Ascending aorta (tissue), 2 donors: ENCODE measurements around the gene HS2ST1. TPM values are rescaled to one million over a fixed set of nuclear protein-coding genes. Genes with fewer than 3 reads are reported as not detected.
"Not testable (repeated sequence)": the region's sequence is repeated elsewhere in the genome, so short reads cannot be mapped to it uniquely, and the experiment has no call there.

Experiments
- DNase-seq, 2 donors: peaks; one replicate each; pipeline ENCODE4 v3.0.0-alpha.2; 2019; ENCODE audit warnings: low spot score in 2 of 2
- H3K27ac ChIP-seq, 2 donors: fragments of 200-600 bp; sonication (generic); one replicate each; pipeline ENCODE4 v1.5.1; 2016 to 2017; ENCODE audit warnings: mild to moderate bottlenecking in 1 of 2
- H3K27me3 ChIP-seq: fragments of 200-600 bp; sonication (generic); one replicate; pipeline ENCODE4 v1.5.1; 2017
- H3K36me3 ChIP-seq, 2 donors: fragments of 200-600 bp; sonication (generic); one replicate each; pipeline ENCODE4 v1.5.1; 2016
- H3K4me1 ChIP-seq, 2 donors: fragments of 200-600 bp; sonication (generic); one replicate each; pipeline ENCODE4 v1.5.1; 2016 to 2017; ENCODE audit warnings: mild to moderate bottlenecking in 1 of 2
- H3K4me3 ChIP-seq, 2 donors: fragments of 200-600 bp; sonication (generic); one replicate each; pipeline ENCODE4 v1.5.1; 2016 to 2017; ENCODE audit warnings: mild to moderate bottlenecking in 1 of 2
- H3K9me3 ChIP-seq, 2 donors: fragments of 200-600 bp; sonication (generic); one replicate each; pipeline ENCODE4 v1.5.1; 2016
- intact Hi-C: fragments of 100-400 bp; cut with DNase I; formaldehyde crosslinking; loops from one replicate; pipeline ENCODE4 v1.15.1; 2023
- total RNA-seq: library from RNA; depleted of rRNA; stranded (reverse); fragments of >200 nt; gene quantifications from one replicate; pipeline ENCODE4 v1.1.0, GENCODE V29; 2016
- TF ChIP-seq, protein P1 (sequence below), 3 experiments: fragments of 200-600 bp in 2 of 3; fragments of 450-650 bp in 1 of 3; sonication (generic) in 2 of 3; IDR thresholded peaks; one replicate each; pipeline ENCODE4 v1.5.1; 2016 to 2019; ENCODE audit warnings: antibody characterized with exemption in 3 of 3, mild to moderate bottlenecking in 1 of 3, moderate library complexity in 1 of 3

Gene HS2ST1
- total RNA-seq, 1 donor from 2014 or later = 15.8 TPM

DNA sequence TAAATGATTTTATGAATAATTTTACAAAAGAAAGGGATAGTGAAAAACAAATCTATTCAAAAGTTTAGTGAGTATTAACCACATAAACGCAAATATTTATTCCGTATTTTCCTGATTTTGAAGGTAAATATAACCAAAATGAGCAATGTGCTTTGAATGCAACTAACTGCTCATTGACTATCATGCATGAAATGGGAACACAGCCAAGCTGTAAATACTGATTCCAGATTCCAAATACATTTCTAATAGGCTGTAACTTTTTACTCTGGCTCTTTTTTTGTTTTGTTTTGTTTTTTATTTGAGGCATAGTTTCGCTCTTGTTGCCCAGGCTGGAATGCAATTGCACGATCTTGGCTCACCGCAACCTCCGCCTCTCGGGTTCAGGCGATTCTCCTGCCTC lies 42.3 kb upstream of the HS2ST1 start:
- H3K4me1 ChIP-seq = no peaks in the 10 kb centered on the region
- H3K4me3 ChIP-seq = no peak overlapping the region
- intact Hi-C loops = no loop called here

DNA sequence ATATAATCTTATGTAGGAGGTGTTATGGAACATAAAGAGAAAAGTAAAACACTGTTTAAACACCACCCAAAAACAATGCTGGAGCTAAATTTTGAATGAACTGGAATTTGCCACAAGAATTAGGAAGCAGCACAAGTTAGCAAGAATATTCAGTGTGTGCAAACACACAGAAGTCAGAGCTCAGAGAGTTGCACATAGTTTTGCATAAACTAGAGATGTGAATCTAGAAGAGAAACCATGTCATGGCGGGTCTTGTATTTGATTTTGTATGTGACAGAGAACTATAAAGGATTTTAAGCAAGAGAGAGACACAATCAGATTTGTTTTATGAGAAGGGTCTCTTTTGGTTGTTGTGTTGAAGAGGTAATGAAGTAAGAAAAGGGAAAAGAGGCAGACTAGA lies 38.7 kb upstream of the HS2ST1 start:
- Histone ChIP-seq H3K27me3 (no peaks in the 10 kb centered on the region), H3K36me3 (peaks cover 13 to 18% of the 10 kb centered on the region in 2 donors)
- intact Hi-C loops = no loop called here

More for the DNA sequence above, 42.3 kb upstream of the HS2ST1 start:
- Histone ChIP-seq H3K27ac (no peak overlapping the region), H3K27me3 (no peaks in the 10 kb centered on the region), H3K9me3 (no peaks in the 10 kb centered on the region), H3K36me3 (peaks cover 0 to 7% of the 10 kb centered on the region in 2 donors)
- DNase-seq = no peak
- TF ChIP-seq, protein P1, sequence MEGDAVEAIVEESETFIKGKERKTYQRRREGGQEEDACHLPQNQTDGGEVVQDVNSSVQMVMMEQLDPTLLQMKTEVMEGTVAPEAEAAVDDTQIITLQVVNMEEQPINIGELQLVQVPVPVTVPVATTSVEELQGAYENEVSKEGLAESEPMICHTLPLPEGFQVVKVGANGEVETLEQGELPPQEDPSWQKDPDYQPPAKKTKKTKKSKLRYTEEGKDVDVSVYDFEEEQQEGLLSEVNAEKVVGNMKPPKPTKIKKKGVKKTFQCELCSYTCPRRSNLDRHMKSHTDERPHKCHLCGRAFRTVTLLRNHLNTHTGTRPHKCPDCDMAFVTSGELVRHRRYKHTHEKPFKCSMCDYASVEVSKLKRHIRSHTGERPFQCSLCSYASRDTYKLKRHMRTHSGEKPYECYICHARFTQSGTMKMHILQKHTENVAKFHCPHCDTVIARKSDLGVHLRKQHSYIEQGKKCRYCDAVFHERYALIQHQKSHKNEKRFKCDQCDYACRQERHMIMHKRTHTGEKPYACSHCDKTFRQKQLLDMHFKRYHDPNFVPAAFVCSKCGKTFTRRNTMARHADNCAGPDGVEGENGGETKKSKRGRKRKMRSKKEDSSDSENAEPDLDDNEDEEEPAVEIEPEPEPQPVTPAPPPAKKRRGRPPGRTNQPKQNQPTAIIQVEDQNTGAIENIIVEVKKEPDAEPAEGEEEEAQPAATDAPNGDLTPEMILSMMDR (IDR thresholded peaks at IDR 0.05) = no peak

DNA sequence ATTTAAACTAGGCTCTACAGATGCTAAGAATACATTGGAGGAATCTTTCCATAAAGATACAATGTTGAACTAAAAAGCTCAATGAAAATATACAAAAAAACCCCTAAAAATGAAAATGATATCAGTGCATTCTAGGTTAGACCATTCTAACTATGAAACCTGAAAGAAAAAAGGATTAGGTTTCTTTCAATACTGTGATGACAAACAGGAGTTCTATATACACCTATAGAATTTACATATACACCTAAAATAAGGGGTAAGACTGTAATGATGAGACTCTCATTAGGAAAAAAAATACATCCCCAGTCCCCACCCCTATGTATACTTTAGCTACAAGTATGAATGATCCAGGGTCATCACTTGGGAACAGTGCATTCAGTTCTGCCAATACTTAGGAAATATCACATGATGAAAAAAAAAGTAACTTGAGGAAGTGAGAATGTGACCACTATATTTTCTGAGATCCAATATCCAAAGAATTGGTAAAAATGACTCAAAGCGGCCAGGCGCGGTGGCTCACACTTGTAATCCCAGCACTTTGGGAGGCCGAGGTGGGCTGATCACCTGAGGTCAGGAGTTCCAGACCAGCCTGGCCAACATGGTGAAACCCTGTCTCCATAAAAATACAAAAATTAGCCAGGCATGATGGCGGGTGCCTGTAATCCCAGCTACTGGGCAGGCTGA lies 26.8 kb upstream of the HS2ST1 start:
- DNase-seq = no peak
- Histone ChIP-seq H3K4me1 (peaks cover 0 to 15% of the 10 kb centered on the region in 2 donors), H3K27ac (no peak overlapping the region), H3K36me3 (no peaks in the 10 kb centered on the region), H3K4me3 (no peak overlapping the region), H3K9me3 (no peaks in the 10 kb centered on the region), H3K27me3 (no peaks in the 10 kb centered on the region)
- TF ChIP-seq, protein P1 (IDR thresholded peaks at IDR 0.05) = no peak
- intact Hi-C loops = no loop called here

More for the DNA sequence above, 38.7 kb upstream of the HS2ST1 start:
- Histone ChIP-seq H3K9me3 (no peaks in the 10 kb centered on the region), H3K4me1 (no peaks in the 10 kb centered on the region), H3K4me3 (no peak overlapping the region), H3K27ac (no peak overlapping the region)
- no peak for DNase-seq
- TF ChIP-seq, protein P1 (IDR thresholded peaks at IDR 0.05) = no peak

DNA sequence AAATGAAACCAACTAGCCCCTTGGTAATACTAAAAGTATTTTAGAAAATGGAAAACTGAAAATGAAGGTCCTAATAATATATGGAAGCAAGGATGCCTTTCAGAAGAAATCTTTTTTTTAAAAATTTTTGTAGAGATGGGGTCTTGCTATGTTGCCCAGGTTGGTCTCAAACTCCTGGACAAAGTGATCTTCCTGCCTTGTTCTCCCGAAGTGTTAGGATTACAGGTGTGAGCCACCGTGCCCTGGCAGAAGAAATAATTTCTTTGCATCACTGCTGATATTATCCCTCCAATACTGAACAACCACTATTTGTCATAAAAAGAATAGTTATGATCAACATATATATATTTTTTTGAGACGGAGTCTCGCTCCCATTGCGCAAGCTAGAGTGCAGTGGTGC lies 26.1 kb upstream of the HS2ST1 start:
- TF ChIP-seq, protein P1 (IDR thresholded peaks at IDR 0.05) = no peak
- H3K27me3 ChIP-seq = no peaks in the 10 kb centered on the region
- no peak overlapping the region for H3K27ac ChIP-seq
- H3K4me1 ChIP-seq = peaks cover 0 to 15% of the 10 kb centered on the region in 2 donors
- H3K4me3 ChIP-seq = no peak overlapping the region
- intact Hi-C loops = no loop called here
- DNase-seq = no peak
- no peaks in the 10 kb centered on the region for H3K9me3 ChIP-seq
- H3K36me3 ChIP-seq = no peaks in the 10 kb centered on the region

DNA sequence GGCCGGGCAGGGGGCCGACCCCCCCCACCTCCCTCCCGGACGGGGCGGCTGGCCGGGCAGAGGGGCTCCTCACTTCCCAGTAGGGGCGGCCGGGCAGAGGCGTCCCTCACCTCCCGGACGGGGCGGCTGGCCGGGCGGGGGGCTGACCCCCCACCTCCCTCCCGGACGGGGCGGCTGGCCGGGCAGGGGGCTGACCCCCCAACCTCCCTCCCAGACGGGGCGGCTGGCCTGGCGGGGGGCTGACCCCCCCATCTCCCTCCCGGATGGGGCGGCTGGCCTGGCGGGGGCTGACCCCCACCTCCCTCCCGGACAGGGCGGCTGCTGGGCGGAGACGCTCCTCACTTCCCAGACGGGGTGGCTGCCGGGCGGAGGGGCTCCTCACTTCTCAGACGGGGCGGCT lies 15.0 kb upstream of the HS2ST1 start:
- intact Hi-C loops, DNase-seq, H3K27me3 ChIP-seq: not testable (repeated sequence)

DNA sequence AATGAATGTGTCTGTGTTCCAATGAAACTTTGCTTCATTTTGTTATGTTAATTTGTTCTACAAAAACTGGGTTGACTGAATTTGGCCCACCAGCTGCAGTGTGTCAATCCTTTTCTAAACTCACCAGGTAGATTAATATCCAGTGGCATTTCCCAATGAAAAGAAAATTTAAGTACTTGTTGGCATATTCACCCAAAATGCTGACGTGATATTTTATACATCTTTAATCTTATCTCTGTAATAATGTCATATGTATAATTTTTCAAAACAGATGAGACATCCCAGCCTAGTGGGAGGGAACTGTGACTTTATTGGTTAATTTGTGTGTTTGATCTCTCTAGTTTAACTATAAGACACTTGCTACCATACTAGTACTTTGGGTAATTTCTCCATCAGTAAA lies 8.6 kb upstream of the HS2ST1 start:
- H3K4me1 ChIP-seq = no peaks in the 10 kb centered on the region
- intact Hi-C loops = no loop called here
- no peak overlapping the region for H3K4me3 ChIP-seq
- TF ChIP-seq, protein P1 (IDR thresholded peaks at IDR 0.05) = no peak
- DNase-seq = no peak
- no peaks in the 10 kb centered on the region for H3K9me3 ChIP-seq
- H3K27me3 ChIP-seq = no peaks in the 10 kb centered on the region
- peaks cover 4 to 26% of the 10 kb centered on the region in 2 donors for H3K36me3 ChIP-seq
- no peak overlapping the region for H3K27ac ChIP-seq

More for the DNA sequence above, 15.0 kb upstream of the HS2ST1 start:
- not testable (repeated sequence) for H3K27ac ChIP-seq, H3K4me1 ChIP-seq, H3K4me3 ChIP-seq, H3K9me3 ChIP-seq
- peaks cover 7 to 17% of the 10 kb centered on the region in 2 donors for H3K36me3 ChIP-seq
